Measurements from ENCODE around the gene FLRT2. TPM values are rescaled to one million over a fixed set of nuclear protein-coding genes. Genes with fewer than 3 reads are reported as not detected.

Gene FLRT2
- total RNA-seq, result 12.9 and 14.7 TPM in 2 replicates

- TF ChIP-seq CTCF (IDR thresholded peaks at IDR 0.05; ENCODE audit: insufficient read depth, low read depth, low read length), result no peak
- DNase-seq (ENCODE audit: low read depth), result peak; percentile 68
- H3K4me3 ChIP-seq (ENCODE audit: low read depth, low read length), result peak within 1 kb of the TSS; percentile 87
These were observed at the start of gene FLRT2 for GRCh38 chr14:85529803-85530574. Gene FLRT2 (plus strand): TSS chr14:85530144. CDS start chr14:85621515, 91,371 bp downstream.

GRCh38 chr14:85481471-85481870 lies 48.5 kb upstream of the FLRT2 start:
- no peak overlapping the region for H3K4me3 ChIP-seq (ENCODE audit: low read depth, low read length)
- no peak for DNase-seq (ENCODE audit: low read depth)
- TF ChIP-seq CTCF (IDR thresholded peaks at IDR 0.05; ENCODE audit: insufficient read depth, low read depth, low read length), result no peak

- H3K4me3 ChIP-seq (ENCODE audit: low read depth, low read length), result no peak overlapping the region
- no peak for TF ChIP-seq CTCF (IDR thresholded peaks at IDR 0.05; ENCODE audit: insufficient read depth, low read depth, low read length)
- no peak for DNase-seq (ENCODE audit: low read depth)
These were observed 47.4 kb upstream of the FLRT2 start for GRCh38 chr14:85482552-85482951.

- H3K4me3 ChIP-seq (ENCODE audit: low read depth, low read length), result no peak overlapping the region
- DNase-seq (ENCODE audit: low read depth), result peak; percentile 40
- TF ChIP-seq CTCF (IDR thresholded peaks at IDR 0.05; ENCODE audit: insufficient read depth, low read depth, low read length), result no peak
These were observed 46.9 kb upstream of the FLRT2 start for GRCh38 chr14:85483037-85483436.

- H3K4me3 ChIP-seq (ENCODE audit: low read depth, low read length), result no peak overlapping the region
- no peak for DNase-seq (ENCODE audit: low read depth)
- TF ChIP-seq CTCF (IDR thresholded peaks at IDR 0.05; ENCODE audit: insufficient read depth, low read depth, low read length), result no peak
These were observed 46.3 kb upstream of the FLRT2 start for GRCh38 chr14:85483652-85484051.

- no peak for TF ChIP-seq CTCF (IDR thresholded peaks at IDR 0.05; ENCODE audit: insufficient read depth, low read depth, low read length)
- H3K4me3 ChIP-seq (ENCODE audit: low read depth, low read length), result no peak overlapping the region
- peak; percentile 94 for DNase-seq (ENCODE audit: low read depth)
These were observed 42.7 kb upstream of the FLRT2 start for GRCh38 chr14:85487215-85487614.

- no peak for DNase-seq (ENCODE audit: low read depth)
- no peak overlapping the region for H3K4me3 ChIP-seq (ENCODE audit: low read depth, low read length)
- no peak for TF ChIP-seq CTCF (IDR thresholded peaks at IDR 0.05; ENCODE audit: insufficient read depth, low read depth, low read length)
These were observed 28.2 kb upstream of the FLRT2 start for GRCh38 chr14:85501751-85502150.

Data from fibroblast of villous mesenchyme (primary cell).